ENCODE data around the gene INHBE.
A peak's percentile ranks its signal among the peaks of the same experiment; 100 is the strongest.
"Not testable (repeated sequence)": the region's sequence is repeated elsewhere in the genome, so short reads cannot be mapped to it uniquely, and the experiment has no call there.

INHBE gene

DNA sequence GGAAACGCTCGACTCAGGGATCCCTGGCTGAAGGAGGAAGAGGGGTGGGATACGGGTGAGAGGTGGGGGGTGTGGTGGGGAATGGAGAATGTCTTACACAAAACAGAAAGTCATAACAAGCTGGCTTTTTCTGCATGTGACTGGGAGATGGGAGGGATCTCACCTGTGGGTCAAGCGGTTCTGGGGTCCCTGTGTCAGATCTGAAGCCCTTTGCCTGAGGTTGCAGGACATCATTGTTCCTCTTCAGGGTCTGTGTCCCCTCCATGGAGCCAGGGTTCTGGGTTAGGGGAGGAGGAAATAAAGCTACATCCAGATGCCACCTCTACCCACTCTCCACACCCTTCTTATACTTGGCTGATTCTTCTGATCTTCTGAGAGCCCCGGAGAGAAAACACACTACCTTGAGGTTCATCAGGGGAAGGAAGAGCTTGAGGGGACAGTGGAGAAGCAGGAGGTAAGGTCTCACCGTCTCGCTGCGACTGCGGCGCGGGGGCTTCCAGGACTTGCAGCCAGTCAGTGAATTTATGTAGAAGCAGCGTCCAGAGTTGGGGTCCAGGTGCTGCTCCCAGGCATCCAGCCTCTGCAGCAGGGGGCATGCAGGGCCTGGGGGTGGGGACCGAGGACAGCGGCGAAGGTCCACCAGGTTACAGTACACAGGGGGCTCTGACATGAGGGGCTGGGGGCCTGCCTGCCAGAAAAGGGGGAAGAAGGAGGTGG lies 22.0 kb downstream of the INHBE start:
- no peak for DNase-seq

DNA sequence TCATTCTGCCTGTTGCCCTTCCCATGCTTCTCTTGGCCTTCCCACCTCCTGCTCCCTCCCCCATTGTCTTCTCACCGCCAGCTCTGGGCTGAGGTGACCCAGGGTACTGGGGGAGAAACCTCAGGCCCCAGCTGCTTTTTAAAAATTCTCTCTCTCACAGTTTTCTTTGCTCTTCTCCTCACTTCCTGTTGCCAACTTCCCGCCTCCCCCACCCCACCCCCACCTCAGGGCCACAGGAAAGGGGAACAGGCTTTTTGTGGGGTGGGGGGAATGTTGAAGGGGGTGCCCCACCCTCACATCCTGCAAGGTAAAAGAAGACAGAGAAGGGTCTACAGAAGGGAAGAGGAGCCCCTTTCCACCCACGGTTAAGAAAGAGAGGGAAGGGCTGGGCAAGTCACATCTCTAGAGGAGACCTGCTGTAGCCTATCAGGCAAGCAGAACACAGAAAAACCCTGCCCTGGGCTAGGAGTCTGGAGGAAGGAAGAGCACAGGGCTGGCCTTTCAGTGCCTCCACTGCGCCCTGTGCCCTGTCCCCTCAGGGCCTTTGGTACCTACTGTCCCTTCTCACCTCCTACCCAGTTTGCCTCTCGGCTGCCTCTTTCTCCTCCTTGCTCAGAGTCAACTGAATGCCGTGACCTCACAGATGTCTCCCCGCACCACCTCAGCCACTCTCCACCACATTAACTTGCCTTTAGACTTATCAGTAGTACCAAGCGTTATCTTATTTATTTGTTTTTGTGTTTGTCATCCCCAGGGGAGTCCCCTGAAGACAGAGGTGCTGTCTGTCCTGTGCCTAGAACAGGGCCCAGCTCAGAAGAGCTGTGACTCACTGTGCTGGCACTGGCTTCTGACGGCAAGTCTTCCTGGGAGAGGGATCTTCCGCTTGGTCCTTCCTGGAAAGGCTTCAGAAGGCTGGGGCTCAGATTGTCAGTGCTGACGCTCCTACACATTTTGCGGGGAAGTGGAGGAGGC lies 22.9 kb downstream of the INHBE start:
- DNase-seq, result peak; percentile 84

DNA sequence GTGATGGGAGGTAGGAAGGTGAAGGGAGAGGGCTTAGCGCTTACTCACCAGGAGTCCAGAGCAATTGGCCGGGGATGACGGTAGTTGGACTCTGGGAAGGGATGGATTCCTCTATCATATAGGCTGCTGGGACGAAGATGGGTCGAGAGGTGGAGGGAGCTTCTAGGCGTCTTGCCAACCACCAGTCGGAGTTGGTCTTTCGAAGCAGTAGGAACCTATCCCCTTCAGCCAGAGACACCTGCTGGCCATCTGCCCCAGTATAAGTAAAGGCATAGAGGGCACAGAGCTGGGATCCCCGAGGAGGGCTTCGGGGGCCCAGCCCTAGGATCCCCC lies 23.9 kb downstream of the INHBE start:
- no peak for DNase-seq

DNA sequence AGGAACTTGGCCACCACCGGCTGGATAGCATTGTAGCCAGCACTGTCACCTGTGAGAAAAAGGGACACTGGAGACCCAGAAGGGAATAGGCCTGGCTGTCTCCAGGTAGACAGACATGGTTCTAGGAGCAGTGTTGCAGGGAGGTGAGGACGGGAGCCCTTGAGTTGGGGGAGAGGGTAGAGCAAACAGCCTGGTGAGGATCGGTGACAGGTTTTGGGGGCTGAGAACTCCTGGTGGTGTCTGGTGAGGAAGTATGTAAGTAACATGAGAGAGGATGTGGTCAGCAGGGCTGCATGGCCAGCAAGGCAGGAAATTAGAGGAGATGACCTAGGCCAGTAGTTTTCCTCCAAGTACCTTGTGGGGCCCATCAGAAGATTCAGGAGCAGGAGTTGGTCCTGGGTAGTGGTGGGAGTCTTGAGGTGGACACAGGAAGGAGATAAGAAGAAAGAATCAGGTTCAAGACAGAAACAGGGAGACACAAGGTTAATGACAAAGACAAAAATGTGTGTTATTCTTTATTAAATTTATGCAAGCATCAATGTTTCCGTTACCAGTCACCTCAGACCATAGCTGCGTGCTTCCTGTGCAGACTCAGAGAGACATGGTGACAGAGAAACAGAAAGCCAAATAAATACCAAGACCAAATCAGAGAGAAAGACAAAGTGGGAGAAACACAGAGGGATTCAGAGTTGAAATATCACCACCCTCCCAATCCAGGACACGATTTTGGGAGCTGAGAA lies 24.4 kb downstream of the INHBE start, which contains the start of gene ARHGAP9:
TSS of gene ARHGAP9 (minus strand) at position 491 of the 740 bp plus-strand sequence. CDS start at position 31, 460 bp downstream.
- DNase-seq, result peak; percentile 34

GRCh38 chr12:57481671-57482070 lies 26.6 kb downstream of the INHBE start:
- DNase-seq, result no peak

GRCh38 chr12:57483466-57483865 lies 28.4 kb downstream of the INHBE start:
- no peak for DNase-seq

DNA sequence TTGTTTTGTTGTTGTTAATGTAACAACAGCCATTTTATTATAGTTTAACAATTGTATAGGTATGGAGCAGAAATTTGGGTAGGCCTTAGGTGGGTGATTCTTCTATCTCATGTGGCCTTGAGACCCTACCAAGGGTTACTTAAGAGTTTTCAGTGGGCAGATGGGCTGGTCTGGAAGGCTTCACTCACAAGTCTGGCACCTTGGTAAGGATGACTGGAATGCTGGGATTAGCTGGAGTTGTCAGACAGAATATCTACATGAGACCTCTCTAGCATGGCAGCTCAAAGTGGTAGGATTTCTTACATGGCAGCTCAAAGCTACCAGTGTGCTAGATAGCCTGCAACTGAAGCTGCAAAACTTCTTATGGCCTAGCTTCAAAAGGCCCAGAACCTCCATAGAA lies 30.6 kb downstream of the INHBE start:
- DNase-seq, result no peak

DNA sequence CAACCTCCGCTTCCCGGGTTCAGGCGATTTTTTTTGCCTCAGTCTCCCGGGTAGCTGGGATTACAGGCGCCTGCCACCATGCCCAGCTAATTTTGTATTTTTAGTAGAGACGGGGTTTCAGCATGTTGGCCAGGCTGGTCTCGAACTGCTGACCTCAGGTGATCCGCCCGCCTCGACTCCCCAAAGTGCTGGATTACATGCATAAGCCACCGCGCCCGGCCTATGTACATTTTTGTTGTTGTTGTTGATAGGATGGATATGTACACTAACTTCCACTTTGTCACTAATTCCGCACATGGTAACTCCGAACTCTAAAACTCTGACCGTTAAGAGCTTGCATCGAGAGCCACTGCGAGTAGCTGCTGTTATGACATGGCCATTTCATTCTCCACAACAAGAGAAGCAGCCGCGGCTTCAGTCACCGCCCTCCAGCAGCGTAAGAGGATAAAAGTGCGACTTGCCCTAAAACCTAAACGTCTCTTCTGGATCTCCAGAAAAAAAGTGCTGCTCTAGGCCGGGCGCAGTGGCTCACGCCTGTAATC lies 32.0 kb downstream of the INHBE start:
- DNase-seq, result no peak

DNA sequence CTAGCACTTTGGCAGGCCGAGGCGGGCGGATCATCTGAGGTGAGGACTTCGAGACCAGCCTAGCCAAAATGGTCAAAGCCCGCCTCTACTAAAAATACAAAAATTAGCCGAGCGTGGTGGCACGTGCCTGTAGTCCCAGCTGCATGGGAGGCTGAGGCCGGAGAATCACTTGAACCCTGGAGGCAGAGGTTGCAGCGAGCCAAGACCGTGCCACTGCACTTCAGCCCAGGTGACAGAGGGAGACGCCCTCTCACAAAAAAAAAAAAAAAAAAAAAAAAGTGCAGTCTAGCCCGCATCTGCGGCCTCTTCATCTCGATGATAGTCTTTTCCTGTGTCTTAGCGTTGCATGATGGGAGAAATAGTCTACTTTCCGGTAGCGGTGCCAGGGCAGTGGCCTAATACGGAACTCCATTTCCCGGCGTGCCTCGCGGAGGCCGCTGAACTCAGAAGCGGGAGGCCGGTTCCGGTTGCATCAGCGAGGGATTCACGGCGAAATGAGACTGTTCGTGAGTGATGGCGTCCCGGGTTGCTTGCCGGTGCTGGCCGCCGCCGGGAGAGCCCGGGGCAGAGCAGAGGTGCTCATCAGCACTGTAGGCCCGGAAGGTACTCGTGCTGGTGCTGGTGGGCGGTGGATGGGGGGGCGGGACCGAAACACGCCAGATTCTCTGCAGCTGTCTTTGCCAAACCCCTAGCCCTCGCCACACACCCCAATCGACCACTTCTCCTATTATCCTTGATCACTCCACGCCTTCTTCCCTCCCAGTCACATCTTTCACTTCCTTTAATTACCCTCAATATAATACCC lies 32.7 kb downstream of the INHBE start, which contains the start of gene MARS1:
TSS of gene MARS1 (plus strand) at position 472 of the 805 bp plus-strand sequence. CDS start at position 495, 23 bp downstream.
- peak; percentile 97 for DNase-seq

GRCh38 chr12:57488402-57489156 lies 33.5 kb downstream of the INHBE start:
- DNase-seq, result no peak

DNA sequence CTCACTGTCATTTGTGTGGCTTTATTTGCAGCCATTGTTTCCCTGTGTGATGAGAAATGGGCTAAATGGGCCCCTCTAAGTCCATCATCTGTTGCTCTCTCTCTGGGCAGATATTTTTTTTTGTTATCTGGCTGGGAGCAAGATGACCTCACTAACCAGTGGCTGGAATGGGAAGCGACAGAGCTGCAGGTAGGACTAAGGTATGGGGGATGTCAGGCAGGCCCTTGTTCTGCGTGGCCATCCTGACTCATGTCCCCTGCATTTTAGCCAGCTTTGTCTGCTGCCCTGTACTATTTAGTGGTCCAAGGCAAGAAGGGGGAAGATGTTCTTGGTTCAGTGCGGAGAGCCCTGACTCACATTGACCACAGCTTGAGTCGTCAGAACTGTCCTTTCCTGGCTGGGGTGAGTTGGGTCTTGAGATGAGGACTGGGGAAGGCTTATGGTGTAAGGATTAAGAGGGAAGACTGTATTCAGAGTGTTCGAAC lies 34.1 kb downstream of the INHBE start:
- DNase-seq, result peak; percentile 31

DNA sequence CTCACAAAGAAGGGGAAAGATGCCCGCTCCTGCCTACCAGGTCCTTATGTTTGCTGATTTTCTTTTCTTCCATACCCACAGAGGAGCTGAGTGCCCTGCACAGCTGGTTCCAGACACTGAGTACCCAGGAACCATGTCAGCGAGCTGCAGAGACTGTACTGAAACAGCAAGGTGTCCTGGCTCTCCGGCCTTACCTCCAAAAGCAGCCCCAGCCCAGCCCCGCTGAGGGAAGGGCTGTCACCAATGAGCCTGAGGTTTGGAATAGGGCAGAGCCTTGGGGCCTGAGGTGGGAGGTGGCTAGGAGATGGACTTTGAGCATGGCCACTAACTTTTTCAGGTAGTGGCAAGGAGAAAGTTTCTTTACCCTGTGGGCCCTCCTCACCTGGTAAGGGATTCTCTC lies 35.0 kb downstream of the INHBE start:
- DNase-seq, result no peak

DNA sequence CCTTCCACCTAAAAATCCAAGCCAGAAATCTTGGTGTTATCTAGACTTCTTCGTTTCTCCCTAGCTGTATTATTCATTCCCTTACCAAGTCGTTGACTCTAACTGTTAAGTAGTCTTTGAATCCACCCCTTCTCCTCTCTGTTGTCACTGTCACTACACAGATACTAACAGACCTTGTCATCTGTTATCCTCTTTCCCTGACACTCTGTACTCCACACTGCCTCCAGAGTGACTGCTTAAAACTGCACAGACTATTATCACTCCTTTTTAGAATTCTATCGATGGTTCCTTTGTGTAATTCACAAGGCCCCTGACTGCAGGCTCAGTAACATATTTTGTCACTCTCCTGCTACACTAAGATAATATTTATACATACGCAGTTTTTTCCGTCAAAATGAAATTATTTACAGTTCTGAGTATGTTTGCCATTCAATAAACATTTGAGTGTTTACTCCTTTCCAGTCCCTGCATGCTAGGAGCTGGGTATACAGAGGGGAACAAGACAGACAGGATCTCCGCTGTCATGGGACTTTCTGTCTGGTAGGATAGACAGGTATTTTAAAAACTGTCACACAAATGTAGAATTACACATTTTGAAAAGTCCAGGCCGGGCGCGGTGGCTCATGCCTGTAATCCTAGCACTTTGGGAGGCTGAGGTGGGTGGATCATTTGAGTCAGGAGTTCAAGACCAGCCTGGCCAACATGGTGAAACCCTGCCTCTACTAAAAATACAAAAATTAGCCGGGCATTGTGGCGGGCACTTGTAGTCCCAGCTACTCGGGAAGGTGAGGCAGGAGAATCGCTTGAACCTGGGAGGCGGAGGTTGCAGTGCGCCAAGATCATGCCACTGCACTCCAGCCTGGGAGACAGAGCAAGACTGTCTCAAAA lies 36.5 kb downstream of the INHBE start:
- DNase-seq, result no peak

DNA sequence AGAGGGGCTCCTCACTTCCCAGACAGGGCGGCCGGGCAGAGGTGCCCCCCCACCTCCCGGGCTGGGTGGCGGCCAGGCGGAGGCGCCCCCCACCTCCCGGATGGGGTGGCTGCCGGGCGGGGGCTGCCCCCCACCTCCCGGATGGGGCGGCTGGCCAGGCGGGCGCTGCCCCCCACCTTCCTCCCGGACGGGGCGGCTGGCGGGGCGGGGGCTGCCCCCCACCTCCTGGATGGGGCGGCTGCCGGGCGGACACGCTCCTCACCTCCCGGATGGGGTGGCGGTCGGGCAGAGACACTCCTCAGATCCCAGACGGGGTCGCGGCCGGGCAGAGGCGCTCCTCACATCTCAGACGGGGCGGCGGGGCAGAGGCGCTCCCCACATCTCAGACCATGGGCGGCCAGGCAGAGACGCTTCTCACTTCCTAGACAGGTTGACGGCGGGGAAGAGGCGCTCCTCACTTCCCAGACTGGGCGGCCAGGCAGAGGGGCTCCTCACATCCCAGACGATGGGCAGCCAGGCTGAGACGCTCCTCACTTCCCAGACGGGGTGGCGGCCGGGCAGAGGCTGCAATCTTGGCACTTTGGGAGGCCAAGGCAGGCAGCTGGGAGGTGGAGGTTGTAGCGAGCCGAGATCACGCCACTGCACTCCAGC lies 40.1 kb downstream of the INHBE start:
- not testable (repeated sequence) for DNase-seq

GRCh38 chr12:57496822-57497221 lies 41.7 kb downstream of the INHBE start:
- DNase-seq, result no peak

GRCh38 chr12:57497223-57498131 lies 42.4 kb downstream of the INHBE start:
- no peak for DNase-seq

- no peak for DNase-seq
These were observed 43.0 kb downstream of the INHBE start for GRCh38 chr12:57498132-57498502.

DNA sequence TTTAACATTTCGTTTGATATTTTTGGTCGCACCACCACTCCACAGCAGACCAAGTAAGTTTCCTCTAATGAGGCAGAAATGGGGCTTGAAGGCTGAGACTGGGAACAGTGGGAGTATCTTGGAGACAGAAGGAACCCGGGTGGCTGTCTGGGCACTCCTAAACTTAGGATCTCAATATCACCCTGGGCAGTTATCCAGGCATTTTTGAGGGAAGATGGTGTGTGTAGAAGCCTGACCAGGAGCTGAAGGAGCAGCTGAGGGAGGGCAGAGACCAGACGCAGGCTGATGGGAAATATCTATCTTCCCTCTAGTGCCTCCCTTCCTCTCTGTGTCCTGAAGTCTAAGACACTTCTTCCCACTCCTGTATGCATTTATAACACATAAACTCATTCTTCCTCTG lies 43.5 kb downstream of the INHBE start:
- no peak for DNase-seq

Data from suppressor macrophage treated with lipopolysaccharide for 4 hours (primary cell).